Effector CD4-positive, alpha-beta T cell (primary cell): ENCODE data around the gene GP1BB. TPM values are rescaled to one million over a fixed set of nuclear protein-coding genes. Genes with fewer than 3 reads are reported as not detected.
"Not testable (repeated sequence)": the region's sequence is repeated elsewhere in the genome, so short reads cannot be mapped to it uniquely, and the experiment has no call there.

ENCODE experiments used
- DNase-seq: peaks from one replicate; pipeline ENCODE4 v3.0.0-alpha.2; 2020
- total RNA-seq: gene quantifications from one replicate; lab custom pipeline; 2026; lab: John Stamatoyannopoulos, UW

The GP1BB gene
- total RNA-seq = not detected

GRCh38 chr22:19723232-19723982, at the start of gene GP1BB:
GP1BB (plus strand) TSS chr22:19723539; CDS start chr22:19723570, 31 bp downstream.
- DNase-seq = no peak

GRCh38 chr22:19673660-19674059, 49.7 kb upstream of the GP1BB start:
- no peak for DNase-seq

- DNase-seq = no peak
Observed at GRCh38 chr22:19674129-19674928, 49.0 kb upstream of the GP1BB start.

GRCh38 chr22:19674929-19675253, 48.4 kb upstream of the GP1BB start:
- DNase-seq = no peak

GRCh38 chr22:19675428-19675827, 47.9 kb upstream of the GP1BB start:
- no peak for DNase-seq

GRCh38 chr22:19676437-19676836, 46.9 kb upstream of the GP1BB start:
- DNase-seq = not testable (repeated sequence)

GRCh38 chr22:19678949-19679521, 44.3 kb upstream of the GP1BB start:
- no peak for DNase-seq

GRCh38 chr22:19679522-19680101, 43.7 kb upstream of the GP1BB start:
- peak; percentile 37 for DNase-seq

GRCh38 chr22:19680287-19680881, 43.0 kb upstream of the GP1BB start:
- no peak for DNase-seq

- no peak for DNase-seq
Observed at GRCh38 chr22:19680911-19681862, 42.2 kb upstream of the GP1BB start.

GRCh38 chr22:19681863-19682245, 41.5 kb upstream of the GP1BB start:
- DNase-seq = no peak

GRCh38 chr22:19686946-19687345, 36.4 kb upstream of the GP1BB start:
- no peak for DNase-seq

- no peak for DNase-seq
Observed at GRCh38 chr22:19687561-19688300, 35.6 kb upstream of the GP1BB start.

- DNase-seq = no peak
Observed at GRCh38 chr22:19688301-19689290, 34.7 kb upstream of the GP1BB start.

GRCh38 chr22:19689408-19689807, 33.9 kb upstream of the GP1BB start:
- DNase-seq = no peak

GRCh38 chr22:19691007-19691720, 32.2 kb upstream of the GP1BB start:
- no peak for DNase-seq

- DNase-seq = no peak
Observed at GRCh38 chr22:19691721-19692341, 31.5 kb upstream of the GP1BB start.

GRCh38 chr22:19693581-19693980, 29.8 kb upstream of the GP1BB start:
- no peak for DNase-seq
